OCI-LY7 (cell line): ENCODE data around the gene SPRING1. TPM values are rescaled to one million over a fixed set of nuclear protein-coding genes. Genes with fewer than 3 reads are reported as not detected.
A peak's percentile ranks its signal among the peaks of the same experiment; 100 is the strongest.

Source experiments
- BruUV-seq: library from RNA; stranded (reverse); fragments of 400-500 nt; replicated peaks from 2 replicates; lab custom pipeline; 2021; lab: Mats Ljungman, UMichigan
- CTCF ChIA-PET: fragments of 300-600 bp; sonication (Branson Sonifier 250); formaldehyde crosslinking; loops from one replicate; lab custom pipeline; 2022; ENCODE audit warnings: antibody characterized with exemption; ENCODE audit not compliant: unreplicated experiment; lab: Charles Lee
- POLR2A ChIA-PET: fragments of 300-600 bp; sonication (Branson Sonifier 250); formaldehyde crosslinking; loops from one replicate; lab custom pipeline; 2022; ENCODE audit warnings: antibody characterized with exemption; lab: Charles Lee
- DNase-seq: peaks from one replicate; pipeline ENCODE4 v3.0.0-alpha.2; 2015; ENCODE audit warnings: low spot score
- H2AFZ ChIP-seq: fragments of 200-600 bp; sonication (generic), shearing (Covaris generic); 2 replicates; pipeline ENCODE4 v1.6.1; 2014; ENCODE audit warnings: mild to moderate bottlenecking, antibody characterized with exemption, low read length, moderate library complexity
- H3K27ac ChIP-seq: fragments of 200-600 bp; sonication (generic); 2 replicates; pipeline ENCODE4 v1.5.1; 2014; ENCODE audit warnings: mixed run types, low read depth, mild to moderate bottlenecking, moderate library complexity, low read length, inconsistent platforms; ENCODE audit not compliant: poor library complexity, severe bottlenecking
- H3K36me3 ChIP-seq: fragments of 200-600 bp; sonication (generic); 2 replicates; pipeline ENCODE4 v1.6.1; 2014; ENCODE audit warnings: mild to moderate bottlenecking, antibody characterized with exemption, low read length, moderate library complexity, mixed read lengths; ENCODE audit not compliant: insufficient read depth
- H3K4me1 ChIP-seq: fragments of 200-600 bp; sonication (generic); 2 replicates; pipeline ENCODE4 v1.5.1; 2014; ENCODE audit warnings: mild to moderate bottlenecking, low read length; ENCODE audit not compliant: insufficient read depth, poor library complexity, severe bottlenecking
- H3K4me2 ChIP-seq: fragments of 200-600 bp; sonication (generic); 2 replicates; pipeline ENCODE4 v1.6.1; 2014; ENCODE audit warnings: mild to moderate bottlenecking, low read length
- H3K4me3 ChIP-seq: fragments of 200-600 bp; sonication (generic); 2 replicates; pipeline ENCODE4 v1.5.1; 2014; ENCODE audit warnings: mild to moderate bottlenecking, low read depth, low read length; ENCODE audit not compliant: poor library complexity, severe bottlenecking
- H3K79me2 ChIP-seq: fragments of 200-600 bp; sonication (generic); 2 replicates; pipeline ENCODE4 v1.6.1; 2016; ENCODE audit warnings: low read depth, mild to moderate bottlenecking, low read length, moderate library complexity, mixed read lengths; ENCODE audit not compliant: insufficient read depth
- H3K9me2 ChIP-seq: fragments of 200-600 bp; sonication (generic); 2 replicates; pipeline ENCODE4 v1.6.1; 2016; ENCODE audit warnings: mild to moderate bottlenecking, low read length, mixed read lengths; ENCODE audit not compliant: insufficient read depth
- H3K9me3 ChIP-seq: fragments of 200-600 bp; sonication (generic); 2 replicates; pipeline ENCODE4 v1.6.1; 2014; ENCODE audit warnings: mild to moderate bottlenecking, mixed run types, low read length, mixed read lengths
- H4K20me1 ChIP-seq: fragments of 200-600 bp; sonication (generic); 2 replicates; pipeline ENCODE4 v1.6.1; 2014; ENCODE audit warnings: mild to moderate bottlenecking, antibody characterized with exemption, low read length, moderate library complexity, mixed read lengths; ENCODE audit not compliant: insufficient read depth
- CTCF ChIP-seq: fragments of 200-600 bp; sonication (generic); conservative IDR thresholded peaks from 2 replicates; pipeline ENCODE4 v1.5.1; 2014; ENCODE audit warnings: mild to moderate bottlenecking, antibody characterized with exemption, low read length, moderate library complexity, mixed read lengths
- EZH2phosphoT487 ChIP-seq: fragments of 200-600 bp; sonication (generic); IDR thresholded peaks from 2 replicates; pipeline ENCODE4 v1.6.1; 2018; ENCODE audit warnings: low read depth, borderline replicate concordance, mild to moderate bottlenecking, mixed run types, antibody characterized with exemption, low read length, moderate library complexity, mixed read lengths
- intact Hi-C: fragments of 100-400 bp; cut with micrococcal nuclease; formaldehyde crosslinking; loops from one replicate; pipeline ENCODE4 v1.10.0; 2022; ENCODE audit not compliant: unreplicated experiment
- total RNA-seq, 2 experiments: library from RNA; depleted of rRNA in 1 of 2; stranded (reverse); fragments of >200 nt in 1 of 2; shearing (Covaris generic) in 1 of 2; gene quantifications; 2 replicates each; pipeline ENCODE4 v1.2.3, GENCODE V29; 2014 to 2022

SPRING1 gene
- total RNA-seq, 2 experiments from 2014 or later: 65.1 to 75.5 TPM

GRCh38 chr12:116735084-116735483, 2.8 kb downstream of the SPRING1 start:
- intact Hi-C loops: no loop called here
- Histone ChIP-seq H3K79me2 (peaks cover 83% of the 10 kb centered on the region), H3K4me1 (peaks cover 17% of the 10 kb centered on the region), H3K9me3 (no peaks in the 10 kb centered on the region), H3K4me3 (no peak overlapping the region), H3K9me2 (no peaks in the 10 kb centered on the region), H3K4me2 (no peak overlapping the region), H3K27ac (no peak overlapping the region), H4K20me1 (peaks cover 16% of the 10 kb centered on the region; the same call in 1 of the 2 replicates), H3K36me3 (peaks cover 49% of the 10 kb centered on the region), H2AFZ (no peak overlapping the region)
- no peak for TF ChIP-seq CTCF
- TF ChIP-seq EZH2phosphoT487: no peak
- BruUV-seq: TSS peak; percentile 25
- DNase-seq: no peak
- ChIA-PET POLR2A (no interaction called here), CTCF (no interaction called here)

- TF ChIP-seq CTCF (no peak), EZH2phosphoT487 (no peak)
- H3K4me3 ChIP-seq: no peak overlapping the region
- no peak for DNase-seq
- no peak overlapping the region for H2AFZ ChIP-seq
- no peaks in the 10 kb centered on the region for H3K9me2 ChIP-seq
- H3K4me1 ChIP-seq: peaks cover 12% of the 10 kb centered on the region
- intact Hi-C loops: no loop called here
- no peaks in the 10 kb centered on the region for H3K9me3 ChIP-seq
- no TSS peak for BruUV-seq
- H3K4me2 ChIP-seq: no peak overlapping the region
- peaks cover 52% of the 10 kb centered on the region for H3K36me3 ChIP-seq
- H4K20me1 ChIP-seq: peaks cover 16% of the 10 kb centered on the region; the same call in 1 of the 2 replicates
- ChIA-PET POLR2A (no interaction called here), CTCF (no interaction called here)
- peaks cover 83% of the 10 kb centered on the region for H3K79me2 ChIP-seq
- H3K27ac ChIP-seq: no peak overlapping the region
These were observed 3.6 kb downstream of the SPRING1 start for GRCh38 chr12:116734156-116734768.

GRCh38 chr12:116731801-116732200, 6.1 kb downstream of the SPRING1 start:
- no peak for DNase-seq
- Histone ChIP-seq H4K20me1 (peaks cover 23% of the 10 kb centered on the region), H3K27ac (no peak overlapping the region), H3K9me3 (no peaks in the 10 kb centered on the region), H3K4me2 (no peak overlapping the region), H3K36me3 (peaks cover 74% of the 10 kb centered on the region), H3K4me1 (peaks cover 7% of the 10 kb centered on the region), H3K9me2 (no peaks in the 10 kb centered on the region), H3K4me3 (no peak overlapping the region), H2AFZ (no peak overlapping the region), H3K79me2 (peaks cover 89% of the 10 kb centered on the region)
- POLR2A ChIA-PET: no interaction called here
- intact Hi-C loops: no loop called here
- CTCF ChIA-PET: no interaction called here
- no TSS peak for BruUV-seq
- no peak for TF ChIP-seq CTCF
- TF ChIP-seq EZH2phosphoT487: no peak
